Measurements from ENCODE around the gene MUC5B.

Gene MUC5B

GRCh38 chr11:1197886-1198560 is 24.8 kb upstream of the MUC5B start:
- no peak for DNase-seq (ENCODE audit: low read depth, low spot score)

GRCh38 chr11:1198561-1199240 is 24.2 kb upstream of the MUC5B start:
- no peak for DNase-seq (ENCODE audit: low read depth, low spot score)
- no peak for TF ChIP-seq CTCF (IDR thresholded peaks at IDR 0.05; ENCODE audit: low read depth, low read length)
- in situ Hi-C loops (cut with HindIII; ENCODE audit: low sequenced_read_pairs), result no loop called here
- no peak overlapping the region for H3K4me3 ChIP-seq (ENCODE audit: low read depth, low read length)

More at GRCh38 chr11:1197886-1198560, 24.8 kb upstream of the MUC5B start:
- in situ Hi-C loops (cut with HindIII; ENCODE audit: low sequenced_read_pairs), result no loop called here
- H3K4me3 ChIP-seq (ENCODE audit: low read depth, low read length), result no peak overlapping the region
- TF ChIP-seq CTCF (IDR thresholded peaks at IDR 0.05; ENCODE audit: low read depth, low read length), result no peak

GRCh38 chr11:1199241-1199750 is 23.6 kb upstream of the MUC5B start:
- in situ Hi-C loops (cut with HindIII; ENCODE audit: low sequenced_read_pairs), result no loop called here
- no peak overlapping the region for H3K4me3 ChIP-seq (ENCODE audit: low read depth, low read length)
- no peak for DNase-seq (ENCODE audit: low read depth, low spot score)
- no peak for TF ChIP-seq CTCF (IDR thresholded peaks at IDR 0.05; ENCODE audit: low read depth, low read length)

- no peak for TF ChIP-seq CTCF (IDR thresholded peaks at IDR 0.05; ENCODE audit: low read depth, low read length)
- DNase-seq (ENCODE audit: low read depth, low spot score), result no peak
- H3K4me3 ChIP-seq (ENCODE audit: low read depth, low read length), result no peak overlapping the region
- in situ Hi-C loops (cut with HindIII; ENCODE audit: low sequenced_read_pairs), result no loop called here
These were observed 22.9 kb upstream of the MUC5B start for GRCh38 chr11:1199751-1200610.

GRCh38 chr11:1200611-1201191 is 22.2 kb upstream of the MUC5B start:
- no peak for TF ChIP-seq CTCF (IDR thresholded peaks at IDR 0.05; ENCODE audit: low read depth, low read length)

More at GRCh38 chr11:1200611-1201191, 22.2 kb upstream of the MUC5B start:
- in situ Hi-C loops (cut with HindIII; ENCODE audit: low sequenced_read_pairs), result no loop called here
- H3K4me3 ChIP-seq (ENCODE audit: low read depth, low read length), result no peak overlapping the region
- no peak for DNase-seq (ENCODE audit: low read depth, low spot score)
